GM23338 (cell line): ENCODE results near the gene HBS1L.

ENCODE experiments used
- EZH2 ChIP-seq: fragments of 200-600 bp; sonication (generic); IDR thresholded peaks from one replicate; pipeline ENCODE4 v1.8.0; 2017; ENCODE audit warnings: antibody characterized with exemption, mild to moderate bottlenecking, low read depth; ENCODE audit not compliant: unreplicated experiment
- POLR2AphosphoS5 ChIP-seq: IDR thresholded peaks from 2 replicates; pipeline ENCODE4 v1.6.1; 2016; ENCODE audit warnings: antibody characterized with exemption, low read depth
- TF ChIP-seq, protein P1 (sequence below): IDR thresholded peaks from one replicate; pipeline ENCODE4 v1.6.1; 2018; ENCODE audit warnings: antibody characterized with exemption; ENCODE audit not compliant: unreplicated experiment
- TF ChIP-seq, protein P2 (sequence below), 2 experiments: fragments of 200-600 bp in 1 of 2; sonication (generic) in 1 of 2; conservative IDR thresholded peaks; 2 replicates each; pipeline versions ENCODE4 v1.5.1 to v1.6.1; 2016 to 2017; ENCODE audit warnings: antibody characterized with exemption in 2 of 2, low read depth in 2 of 2, mild to moderate bottlenecking in 2 of 2, moderate library complexity in 1 of 2

DNA sequence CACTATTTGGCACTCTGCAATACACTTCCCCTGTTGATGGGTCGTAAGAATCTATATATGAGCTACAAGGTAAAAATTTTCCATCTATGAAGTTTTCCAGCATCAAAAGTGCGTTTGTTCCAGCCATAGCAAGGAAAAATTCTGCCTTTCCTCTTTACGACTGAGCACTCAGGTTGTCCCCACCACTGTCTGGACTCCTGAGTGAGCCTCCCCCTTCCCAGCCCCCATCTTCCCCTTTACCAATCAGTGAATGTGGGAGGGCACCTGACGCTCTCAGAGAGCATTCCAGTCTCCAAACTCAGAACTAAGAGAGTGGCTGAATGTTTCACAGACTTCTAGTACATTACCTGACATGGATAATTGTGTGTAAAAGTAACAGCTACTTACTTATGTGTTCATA is 104.7 kb downstream of the HBS1L start, which contains the start of gene ALDH8A1:
- TF ChIP-seq, protein P1, sequence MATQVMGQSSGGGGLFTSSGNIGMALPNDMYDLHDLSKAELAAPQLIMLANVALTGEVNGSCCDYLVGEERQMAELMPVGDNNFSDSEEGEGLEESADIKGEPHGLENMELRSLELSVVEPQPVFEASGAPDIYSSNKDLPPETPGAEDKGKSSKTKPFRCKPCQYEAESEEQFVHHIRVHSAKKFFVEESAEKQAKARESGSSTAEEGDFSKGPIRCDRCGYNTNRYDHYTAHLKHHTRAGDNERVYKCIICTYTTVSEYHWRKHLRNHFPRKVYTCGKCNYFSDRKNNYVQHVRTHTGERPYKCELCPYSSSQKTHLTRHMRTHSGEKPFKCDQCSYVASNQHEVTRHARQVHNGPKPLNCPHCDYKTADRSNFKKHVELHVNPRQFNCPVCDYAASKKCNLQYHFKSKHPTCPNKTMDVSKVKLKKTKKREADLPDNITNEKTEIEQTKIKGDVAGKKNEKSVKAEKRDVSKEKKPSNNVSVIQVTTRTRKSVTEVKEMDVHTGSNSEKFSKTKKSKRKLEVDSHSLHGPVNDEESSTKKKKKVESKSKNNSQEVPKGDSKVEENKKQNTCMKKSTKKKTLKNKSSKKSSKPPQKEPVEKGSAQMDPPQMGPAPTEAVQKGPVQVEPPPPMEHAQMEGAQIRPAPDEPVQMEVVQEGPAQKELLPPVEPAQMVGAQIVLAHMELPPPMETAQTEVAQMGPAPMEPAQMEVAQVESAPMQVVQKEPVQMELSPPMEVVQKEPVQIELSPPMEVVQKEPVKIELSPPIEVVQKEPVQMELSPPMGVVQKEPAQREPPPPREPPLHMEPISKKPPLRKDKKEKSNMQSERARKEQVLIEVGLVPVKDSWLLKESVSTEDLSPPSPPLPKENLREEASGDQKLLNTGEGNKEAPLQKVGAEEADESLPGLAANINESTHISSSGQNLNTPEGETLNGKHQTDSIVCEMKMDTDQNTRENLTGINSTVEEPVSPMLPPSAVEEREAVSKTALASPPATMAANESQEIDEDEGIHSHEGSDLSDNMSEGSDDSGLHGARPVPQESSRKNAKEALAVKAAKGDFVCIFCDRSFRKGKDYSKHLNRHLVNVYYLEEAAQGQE = no peak
- TF ChIP-seq POLR2AphosphoS5 (no peak), EZH2 (no peak)
- TF ChIP-seq, protein P2, sequence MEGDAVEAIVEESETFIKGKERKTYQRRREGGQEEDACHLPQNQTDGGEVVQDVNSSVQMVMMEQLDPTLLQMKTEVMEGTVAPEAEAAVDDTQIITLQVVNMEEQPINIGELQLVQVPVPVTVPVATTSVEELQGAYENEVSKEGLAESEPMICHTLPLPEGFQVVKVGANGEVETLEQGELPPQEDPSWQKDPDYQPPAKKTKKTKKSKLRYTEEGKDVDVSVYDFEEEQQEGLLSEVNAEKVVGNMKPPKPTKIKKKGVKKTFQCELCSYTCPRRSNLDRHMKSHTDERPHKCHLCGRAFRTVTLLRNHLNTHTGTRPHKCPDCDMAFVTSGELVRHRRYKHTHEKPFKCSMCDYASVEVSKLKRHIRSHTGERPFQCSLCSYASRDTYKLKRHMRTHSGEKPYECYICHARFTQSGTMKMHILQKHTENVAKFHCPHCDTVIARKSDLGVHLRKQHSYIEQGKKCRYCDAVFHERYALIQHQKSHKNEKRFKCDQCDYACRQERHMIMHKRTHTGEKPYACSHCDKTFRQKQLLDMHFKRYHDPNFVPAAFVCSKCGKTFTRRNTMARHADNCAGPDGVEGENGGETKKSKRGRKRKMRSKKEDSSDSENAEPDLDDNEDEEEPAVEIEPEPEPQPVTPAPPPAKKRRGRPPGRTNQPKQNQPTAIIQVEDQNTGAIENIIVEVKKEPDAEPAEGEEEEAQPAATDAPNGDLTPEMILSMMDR (conservative IDR thresholded peaks at IDR 0.05; ENCODE audit: low read depth in 2 of 2) = no peak
